GM19467 (cell line): ENCODE measurements around the gene ZNF469.
"Not testable (repeated sequence)": the region's sequence is repeated elsewhere in the genome, so short reads cannot be mapped to it uniquely, and the experiment has no call there.

Source experiments
- ATAC-seq: cut with Tn5 transposase; IDR thresholded peaks from one replicate; pipeline ENCODE4 v1.9.1; 2021; ENCODE audit warnings: mild to moderate bottlenecking, moderate library complexity; ENCODE audit not compliant: unreplicated experiment

ZNF469 gene

DNA sequence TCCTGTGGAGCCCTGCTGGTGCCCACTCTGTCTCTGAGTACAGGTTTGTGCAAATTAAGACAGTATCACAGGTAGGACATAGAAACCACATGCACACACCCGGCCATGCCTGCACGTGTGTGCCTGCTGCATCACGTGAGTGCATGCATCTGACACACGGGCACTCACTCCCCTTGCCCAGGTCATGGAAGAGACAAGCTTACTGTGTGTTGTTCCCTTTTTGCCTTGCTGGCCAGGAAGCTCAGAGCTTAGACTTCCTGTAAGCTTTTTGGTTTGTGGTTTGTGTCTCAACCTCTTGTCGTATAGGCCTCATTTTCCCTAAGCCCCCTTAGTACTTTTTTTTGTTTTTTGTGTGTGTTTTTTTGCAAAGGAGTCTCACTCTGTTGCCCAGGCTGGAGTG is 25.0 kb downstream of the ZNF469 start:
- ATAC-seq: no peak

DNA sequence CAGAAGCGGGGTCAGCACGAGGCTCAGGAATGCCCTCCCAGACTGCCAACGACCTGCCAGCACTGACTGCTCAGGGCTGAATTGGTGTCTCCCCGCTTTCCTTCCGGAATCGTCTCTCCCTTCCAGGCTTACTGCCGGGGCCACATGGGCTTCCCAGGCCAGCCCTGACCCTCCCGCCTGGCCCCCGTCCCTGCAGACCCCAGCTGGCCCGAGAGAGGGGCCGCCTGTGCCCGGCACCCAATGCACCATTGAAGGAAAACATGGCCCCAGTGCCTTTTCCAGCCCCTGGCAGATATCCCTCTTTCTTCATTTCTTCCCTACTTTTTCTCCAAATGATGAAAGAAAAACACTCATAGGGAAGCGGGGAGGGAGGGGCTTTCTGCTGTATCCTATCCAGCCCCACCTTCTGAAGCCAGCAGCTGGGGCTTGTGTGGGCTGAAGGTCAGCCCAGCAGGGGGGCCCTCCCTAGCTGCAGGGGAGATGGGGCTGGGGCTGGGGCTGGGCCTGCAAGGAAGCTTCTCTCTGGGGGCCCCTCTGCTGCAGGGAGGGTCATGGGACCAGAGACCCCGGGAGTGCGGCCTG is 25.9 kb downstream of the ZNF469 start:
- ATAC-seq: no peak

DNA sequence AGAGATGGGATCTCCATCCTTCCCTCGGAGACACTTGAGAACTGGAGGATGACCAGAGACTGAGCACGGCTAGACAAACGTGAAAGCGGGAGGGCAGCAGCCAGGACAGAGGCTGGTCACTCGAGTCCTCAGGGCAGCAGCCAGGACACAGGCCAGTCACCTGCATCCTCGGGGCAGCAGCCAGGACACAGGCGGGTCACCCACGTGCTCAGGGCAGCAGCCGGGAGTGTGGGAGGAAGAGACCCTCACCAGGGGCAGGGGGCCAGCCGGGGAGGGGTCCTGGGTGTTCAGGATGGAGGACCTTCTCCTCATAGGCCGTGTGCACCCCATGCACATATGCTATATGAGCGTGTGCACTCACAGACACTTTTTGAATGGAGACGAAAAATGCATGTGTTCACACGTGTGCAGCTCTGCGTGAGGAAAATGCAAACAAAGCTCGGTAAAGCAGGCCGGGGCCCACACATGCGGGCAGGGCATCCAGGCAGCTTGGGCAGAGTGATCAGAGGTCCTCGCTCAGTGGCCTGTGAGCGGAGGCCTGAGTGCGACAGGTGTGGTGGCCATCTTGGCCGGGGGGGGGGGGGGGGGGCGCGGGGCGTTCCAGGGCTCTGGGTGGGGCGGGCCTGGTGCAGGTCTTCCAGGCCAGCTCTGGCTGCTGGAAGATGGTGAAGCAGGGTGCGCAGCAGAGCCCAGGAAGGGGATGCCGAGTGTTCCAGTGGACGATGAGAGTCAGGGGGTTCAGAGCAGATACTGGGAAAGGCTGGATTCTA is 26.7 kb downstream of the ZNF469 start:
- no peak for ATAC-seq

DNA sequence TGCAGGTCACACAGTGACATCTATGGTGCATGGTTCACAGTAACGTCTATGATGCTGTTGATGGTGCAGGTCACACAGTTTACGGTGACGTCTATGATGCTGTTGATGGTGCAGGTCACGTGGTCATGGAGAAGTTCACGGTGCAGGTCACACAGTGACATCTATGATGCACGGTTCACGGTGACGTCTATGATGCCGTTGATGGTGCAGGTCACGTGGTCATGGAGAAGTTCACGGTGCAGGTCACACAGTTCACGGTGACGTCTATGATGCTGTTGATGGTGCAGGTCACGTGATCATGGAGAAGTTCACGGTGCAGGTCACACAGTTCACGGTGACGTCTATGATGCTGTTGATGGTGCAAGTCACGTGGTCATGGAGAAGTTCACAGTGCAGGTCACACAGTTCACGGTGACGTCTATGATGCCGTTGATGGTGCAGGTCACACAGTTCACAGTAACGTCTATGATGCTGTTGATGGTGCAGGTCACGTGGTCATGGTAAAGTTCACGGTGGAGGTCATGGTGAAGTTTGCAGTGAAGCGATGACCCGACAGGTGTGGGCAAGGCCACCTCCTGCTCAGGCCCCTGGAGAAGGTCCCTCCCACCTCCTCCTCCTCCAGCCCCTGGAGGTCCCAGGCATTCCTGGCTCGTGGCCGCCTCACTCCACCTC is 27.7 kb downstream of the ZNF469 start:
- not testable (repeated sequence) for ATAC-seq

DNA sequence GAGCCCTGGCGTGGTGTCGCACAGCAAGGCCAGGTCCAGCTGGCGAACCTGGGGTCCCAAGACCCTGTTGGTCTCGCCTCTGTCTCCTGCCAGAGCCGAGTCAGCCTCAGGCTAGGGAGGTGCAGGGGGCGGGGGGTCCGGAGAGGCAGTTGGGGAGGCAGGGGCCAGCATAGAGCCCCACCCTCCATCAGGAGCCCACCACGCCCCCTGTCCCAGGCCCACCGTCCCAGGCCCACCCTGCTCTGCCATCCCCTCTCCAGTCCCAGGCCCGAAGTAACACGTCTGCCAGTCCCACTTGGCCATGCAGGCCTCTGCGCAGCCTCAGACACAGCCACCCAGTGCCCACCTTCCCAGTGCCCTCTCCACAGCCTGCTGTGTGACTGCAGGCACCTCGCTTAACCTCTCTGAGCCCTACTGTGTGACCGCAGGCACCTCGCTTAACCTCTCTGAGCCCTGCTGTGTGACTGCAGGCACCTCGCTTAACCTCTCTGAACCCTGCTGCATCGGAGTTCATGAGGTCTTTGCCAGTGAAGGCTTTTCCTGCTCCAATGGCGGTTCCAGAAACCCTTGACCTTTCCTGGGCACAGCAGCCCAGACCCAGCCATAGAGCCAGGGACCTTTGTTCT is 29.3 kb downstream of the ZNF469 start:
- ATAC-seq: no peak

DNA sequence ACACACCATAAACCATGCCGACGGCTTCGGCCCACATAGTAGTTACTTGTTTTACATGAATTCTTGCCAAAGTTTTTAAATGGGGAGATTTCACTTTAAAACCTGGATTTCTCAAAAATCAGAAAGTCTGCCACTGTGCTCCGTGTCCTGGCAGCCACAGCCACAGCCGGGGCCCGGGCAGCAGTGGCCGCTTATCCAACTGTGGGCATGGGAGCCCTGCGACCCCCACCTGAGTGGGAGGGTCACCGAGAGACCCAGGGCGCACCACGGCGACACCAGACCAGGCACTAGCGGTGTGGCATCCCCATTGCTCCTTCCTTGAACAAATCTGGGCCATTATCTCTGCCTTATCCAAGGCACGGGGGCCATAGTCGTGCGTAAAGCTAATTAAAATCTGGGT is 30.0 kb downstream of the ZNF469 start:
- no peak for ATAC-seq

DNA sequence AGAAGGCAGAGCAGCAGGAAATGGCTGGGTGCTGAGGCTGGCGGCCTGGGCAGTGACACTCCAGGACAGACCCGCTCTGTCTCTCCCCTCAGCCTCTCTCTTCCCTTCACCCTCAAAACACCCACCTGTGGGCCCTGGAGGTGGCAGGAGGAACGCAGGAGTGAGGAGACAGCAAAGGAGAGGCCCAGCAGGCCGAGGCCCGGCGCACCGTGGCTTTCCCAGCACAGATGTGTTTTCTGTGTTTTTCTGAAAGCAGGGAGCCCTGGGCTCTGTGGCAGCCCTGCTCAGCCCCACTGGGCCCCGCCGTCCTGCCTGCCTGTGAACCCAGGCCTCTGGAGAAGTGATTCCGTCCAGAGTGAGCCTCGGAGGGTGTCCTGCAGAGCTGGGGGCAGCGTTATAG is 30.5 kb downstream of the ZNF469 start:
- ATAC-seq: no peak

DNA sequence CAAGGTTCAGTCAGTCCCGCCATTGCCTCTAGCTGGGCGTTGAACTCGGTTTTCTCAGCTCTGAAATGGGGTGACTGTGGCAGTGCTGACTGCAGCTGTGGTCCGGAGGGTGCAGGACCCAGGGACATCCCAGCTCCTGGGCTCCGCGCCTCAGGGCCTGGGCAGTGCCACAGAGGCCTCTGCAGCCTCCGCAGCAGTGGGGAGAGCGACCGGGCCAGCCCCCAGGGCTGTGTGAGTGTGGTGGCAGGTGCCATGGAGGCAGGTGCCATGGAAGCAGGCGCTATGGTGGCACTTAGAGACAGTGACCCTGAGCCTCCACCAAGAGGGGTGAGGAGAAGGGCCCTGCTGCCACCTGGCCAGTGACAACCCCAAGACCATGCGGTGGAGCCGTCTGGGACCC is 30.9 kb downstream of the ZNF469 start:
- no peak for ATAC-seq

DNA sequence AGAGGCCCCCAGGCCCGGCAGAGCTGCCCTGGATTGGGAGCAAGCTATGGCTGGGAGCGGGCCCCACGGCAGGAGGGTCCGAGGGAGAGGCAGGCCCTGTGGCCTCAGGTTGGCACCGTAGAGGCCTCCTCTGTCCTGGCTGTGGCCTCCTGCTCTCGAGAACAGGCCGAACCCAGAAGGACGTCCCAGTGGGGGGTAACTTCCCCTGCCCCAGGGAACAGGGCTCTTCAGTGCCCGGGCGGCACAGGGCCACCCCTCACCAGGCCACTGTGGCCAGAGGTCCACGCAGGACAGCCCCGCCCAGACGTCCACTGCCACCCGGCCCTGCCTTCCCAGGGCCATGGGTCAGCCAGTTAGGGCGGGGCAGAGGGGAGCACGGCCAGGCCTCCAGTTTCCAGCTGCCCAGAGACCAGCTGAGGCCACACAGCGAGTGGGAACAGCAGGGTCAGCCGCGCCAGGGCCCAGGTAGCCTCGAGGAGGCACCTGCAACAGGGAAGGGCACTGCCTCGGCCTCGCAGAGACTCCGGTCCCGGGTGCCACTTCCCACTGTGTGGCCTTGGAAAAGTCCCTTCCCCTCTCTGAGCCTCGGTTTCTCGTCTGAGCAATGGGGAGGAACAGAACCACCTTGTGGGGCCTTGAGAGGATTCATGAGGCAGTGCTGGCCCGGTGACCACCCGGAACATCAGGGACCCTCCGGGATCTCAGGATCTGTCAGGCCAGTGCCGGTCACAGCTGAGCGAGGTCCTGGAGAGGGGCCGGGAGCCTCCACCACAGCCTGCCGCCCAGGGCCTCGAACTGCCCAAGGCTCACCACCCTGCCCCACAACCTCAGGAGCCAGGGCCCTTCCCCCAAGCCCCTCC is 32.0 kb downstream of the ZNF469 start:
- no peak for ATAC-seq

DNA sequence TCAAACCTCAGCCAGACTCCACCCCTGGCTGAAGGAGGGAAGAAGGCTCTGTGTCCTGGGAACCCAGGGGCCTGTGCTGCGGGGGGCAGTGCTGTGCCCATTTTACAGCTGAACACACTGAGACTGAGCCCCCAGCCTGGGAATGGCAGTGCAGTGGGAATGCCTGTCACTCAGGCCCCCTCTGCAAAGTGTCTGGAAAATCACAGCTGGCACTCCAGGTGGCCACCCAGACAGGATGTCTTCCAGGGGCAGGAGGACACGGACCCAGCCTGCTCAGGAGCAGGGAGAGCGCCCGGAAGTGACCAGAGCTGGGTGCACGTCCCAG is 32.6 kb downstream of the ZNF469 start:
- no peak for ATAC-seq

DNA sequence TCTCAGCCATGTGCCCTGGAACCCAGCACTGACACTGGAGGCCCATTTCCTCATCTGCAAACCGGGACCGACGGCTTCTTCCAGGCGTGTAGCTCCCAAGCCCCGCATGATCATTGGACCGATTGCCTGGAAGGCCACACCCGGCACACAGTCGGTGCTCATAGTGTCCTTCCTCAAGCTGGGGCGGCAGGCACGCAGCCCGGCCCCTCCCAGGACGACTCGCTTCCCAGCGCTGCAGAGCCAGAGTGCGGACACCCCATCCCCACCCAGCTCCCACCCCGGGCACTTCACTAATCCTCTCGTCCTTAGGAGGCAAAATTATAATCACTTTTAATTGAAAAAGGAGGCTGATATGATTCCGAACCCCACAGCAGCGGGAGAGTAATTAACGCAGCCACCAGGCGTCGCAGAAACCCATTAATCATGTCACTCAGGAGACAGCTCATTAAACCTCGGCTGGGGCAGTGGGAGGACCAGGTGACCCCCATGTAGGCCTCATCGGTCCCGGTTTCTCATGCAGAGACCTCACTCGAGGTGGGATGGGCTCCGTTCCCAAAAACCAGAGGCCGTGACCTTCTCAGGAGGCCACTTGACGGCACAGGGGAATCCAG is 33.1 kb downstream of the ZNF469 start:
- no peak for ATAC-seq

DNA sequence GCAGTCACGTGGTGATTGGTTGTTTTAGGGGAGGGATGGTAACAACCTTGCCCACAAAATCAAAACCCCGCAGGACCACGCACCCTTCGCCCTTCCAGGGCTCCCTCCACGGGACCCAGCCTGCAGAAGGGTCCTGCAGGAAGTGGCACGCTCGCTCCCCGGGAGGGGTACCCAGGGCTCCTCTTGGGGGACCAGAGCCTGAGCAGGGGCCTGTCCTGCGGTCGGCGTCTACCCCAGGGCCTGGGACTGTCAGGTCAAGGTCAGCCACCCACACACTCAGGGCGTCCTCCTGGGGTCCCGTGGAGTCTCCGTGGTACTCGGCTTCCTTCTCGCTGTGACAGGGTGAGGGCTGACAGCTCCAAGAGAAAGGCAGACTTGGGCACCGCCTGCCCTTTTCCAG is 33.9 kb downstream of the ZNF469 start:
- no peak for ATAC-seq

DNA sequence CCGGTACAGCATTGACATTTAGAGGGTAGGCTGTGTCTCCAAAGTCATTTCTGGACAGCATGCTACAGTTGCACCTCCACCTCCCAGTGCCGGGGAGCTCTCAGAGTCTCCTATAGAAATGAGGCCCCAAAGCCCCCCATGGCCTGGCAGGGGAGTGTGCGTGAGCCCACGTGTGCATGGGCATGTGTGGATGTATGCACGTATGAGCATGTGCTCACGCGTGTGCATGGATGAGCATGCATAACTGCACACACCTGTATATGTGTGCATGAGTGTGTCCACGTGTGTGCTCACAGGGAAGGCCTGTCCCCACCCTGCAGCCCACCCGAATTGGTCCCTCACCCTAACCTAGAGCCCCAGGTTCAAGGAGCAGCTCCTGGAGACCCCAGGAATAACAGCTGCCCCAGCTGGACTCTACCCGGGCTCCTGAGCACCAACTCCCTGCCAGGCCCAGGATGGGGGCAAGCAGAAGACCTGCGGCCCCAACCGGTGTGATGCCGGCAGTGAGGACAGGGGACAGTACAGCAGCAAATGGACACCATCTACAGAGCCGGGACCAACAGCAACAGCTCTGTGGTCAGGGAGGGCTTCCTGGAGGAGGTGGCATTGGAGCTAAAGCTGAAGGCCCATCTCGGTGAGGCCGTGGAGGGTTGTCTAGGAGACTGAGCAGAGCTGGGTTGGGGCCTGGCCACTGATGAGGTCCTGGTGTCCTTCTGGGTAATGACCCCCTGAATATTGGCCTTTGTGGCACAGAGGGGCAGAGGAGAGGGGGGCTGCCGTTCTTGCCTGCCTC is 35.1 kb downstream of the ZNF469 start:
- ATAC-seq: no peak

DNA sequence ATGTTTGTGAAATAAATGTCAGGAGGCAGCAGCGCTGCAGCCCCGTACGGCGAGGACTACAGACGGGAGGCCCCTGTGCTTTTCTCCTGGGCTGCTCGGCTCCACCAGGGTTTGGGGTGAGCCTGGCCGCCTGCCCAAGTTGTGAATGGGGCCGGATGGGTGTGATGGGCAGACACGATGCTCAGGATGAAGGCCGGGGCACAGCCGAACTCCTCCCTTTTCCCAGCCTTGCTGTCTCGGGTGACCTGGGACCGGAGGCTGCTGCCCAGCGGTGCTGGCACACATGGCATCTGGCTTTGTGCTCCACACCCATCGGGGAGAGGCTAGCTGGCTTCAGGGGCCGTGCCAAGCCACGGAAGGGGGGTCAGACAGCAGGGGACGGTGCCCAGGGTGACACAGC is 36.1 kb downstream of the ZNF469 start:
- ATAC-seq: no peak

DNA sequence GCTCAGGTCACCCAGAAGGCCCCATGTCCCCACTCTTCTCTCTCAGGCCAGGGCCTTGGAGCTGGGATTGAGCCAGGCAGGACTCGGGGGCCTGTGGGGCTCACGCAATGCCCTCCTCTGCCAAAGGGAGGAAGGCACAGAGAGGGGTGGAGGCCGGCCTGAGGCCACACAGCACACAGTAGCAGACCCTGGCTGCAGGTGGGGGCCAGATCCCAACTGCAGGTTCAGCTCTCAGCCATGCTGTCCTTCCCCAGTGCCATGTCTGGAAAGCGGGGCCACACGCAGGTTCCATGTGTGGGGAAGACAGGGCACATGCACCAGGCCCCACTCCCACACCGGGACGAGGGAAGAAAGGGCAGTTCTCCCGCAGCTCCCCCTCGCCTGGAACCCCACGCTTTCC is 37.0 kb downstream of the ZNF469 start:
- no peak for ATAC-seq

DNA sequence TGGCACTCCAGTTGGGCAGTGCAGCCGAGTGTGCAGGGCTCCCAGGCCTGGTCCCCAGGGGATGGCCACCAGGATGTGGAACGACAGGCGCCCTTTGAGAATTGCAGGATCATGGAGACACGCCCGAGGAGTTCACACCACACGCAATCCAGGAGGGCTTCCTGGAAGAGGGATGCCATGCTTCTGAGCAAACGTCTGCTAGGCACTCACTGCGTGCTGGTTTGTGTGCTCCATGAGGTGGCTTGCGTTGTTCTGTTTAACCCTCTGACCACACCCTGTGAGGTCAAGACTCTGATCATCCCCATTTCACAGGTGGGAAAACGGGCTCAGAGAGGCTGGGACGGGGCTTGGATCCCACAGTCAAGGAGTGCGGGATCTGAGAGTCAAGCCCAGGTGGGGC is 37.7 kb downstream of the ZNF469 start:
- ATAC-seq: no peak

DNA sequence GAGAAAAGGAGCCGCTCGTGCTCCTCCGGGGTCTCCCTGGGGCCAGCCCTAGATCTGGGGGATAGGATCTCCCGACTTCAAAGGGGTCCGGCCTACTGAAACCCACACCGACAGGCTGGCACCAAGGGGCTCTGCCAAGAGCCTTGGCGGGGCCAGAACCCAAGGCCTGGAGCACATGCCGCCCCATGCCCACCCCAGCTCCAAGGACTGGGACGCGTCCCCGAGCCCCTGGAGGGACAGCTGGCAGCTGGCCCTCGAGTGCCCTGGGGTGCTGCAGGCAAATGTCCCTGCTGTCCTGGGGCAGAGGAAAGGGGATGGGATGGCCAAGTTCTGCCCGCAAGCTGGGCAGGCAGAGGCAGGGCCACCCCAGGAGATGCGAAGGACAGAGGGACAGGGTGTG is 38.5 kb downstream of the ZNF469 start:
- ATAC-seq: no peak

DNA sequence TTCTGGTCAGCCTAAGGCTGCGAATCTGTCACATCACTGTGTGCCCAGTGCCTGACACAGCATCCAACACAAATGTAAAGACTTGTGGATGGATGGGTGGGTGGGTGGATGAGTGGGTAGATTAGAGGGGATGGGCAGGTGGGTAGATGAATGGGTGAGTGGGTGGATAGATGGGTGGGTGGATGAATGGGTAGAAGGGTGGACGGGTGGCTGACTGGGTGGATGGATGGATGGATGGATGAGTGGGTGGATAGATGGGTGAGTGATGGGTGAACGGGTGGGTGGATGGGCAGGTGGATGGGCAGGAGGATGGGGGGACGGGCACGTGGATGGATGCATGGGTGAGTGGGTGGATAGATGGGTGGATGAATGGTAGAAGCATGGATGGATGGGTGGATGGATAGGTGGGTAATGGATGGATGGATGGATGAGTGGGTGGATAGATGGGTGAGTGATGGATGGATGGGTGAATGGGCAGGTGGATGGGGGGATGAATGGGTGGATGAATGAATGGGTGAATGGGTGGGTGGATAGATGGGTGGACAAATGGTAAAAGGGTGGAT is 39.2 kb downstream of the ZNF469 start:
- no peak for ATAC-seq

DNA sequence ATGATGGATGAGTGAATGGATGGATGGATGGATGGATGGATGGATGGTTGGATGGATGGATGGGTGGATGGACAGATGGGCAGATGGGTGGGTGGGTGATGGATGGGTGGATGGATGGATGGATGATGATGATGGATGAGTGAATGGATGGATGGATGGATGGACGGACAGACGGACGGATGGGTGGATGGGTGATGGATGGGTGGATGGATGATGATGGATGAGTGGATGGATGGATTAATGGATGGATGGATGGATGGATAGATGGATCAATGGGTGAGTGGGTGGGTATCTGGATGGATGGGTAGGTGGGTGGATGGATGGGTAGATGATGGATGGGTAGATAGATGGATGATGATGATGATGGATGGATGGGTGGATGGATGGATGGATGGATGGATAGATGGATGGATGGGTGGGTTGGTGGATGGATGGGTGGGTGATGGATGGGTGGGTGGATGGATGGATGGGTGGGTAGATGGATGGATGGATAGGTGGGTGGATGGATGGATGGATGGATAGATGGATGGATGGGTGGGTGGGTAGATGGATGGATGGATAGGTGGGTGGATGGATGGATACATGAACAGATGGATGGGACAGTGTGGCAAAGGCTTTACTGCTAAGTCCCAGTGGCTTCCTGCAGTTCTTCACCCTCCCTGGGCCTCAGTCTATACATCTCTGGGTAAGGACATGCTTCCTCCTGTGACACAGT is 40.1 kb downstream of the ZNF469 start:
- ATAC-seq: no peak
